Prostate gland (tissue), 2 donors: Measurements from ENCODE around the gene SEZ6.

Source experiments
- CTCF ChIP-seq, 4 experiments: fragments of 200-600 bp in 2 of 4; fragments of 450-650 bp in 2 of 4; sonication (generic) in 2 of 4; IDR thresholded peaks; 1 replicate in 3 of 4; 2 replicates in 1 of 4; pipeline ENCODE4 v1.5.1; 2016 to 2019; ENCODE audit warnings: antibody characterized with exemption in 4 of 4, mild to moderate bottlenecking in 2 of 4, moderate library complexity in 2 of 4
- POLR2A ChIP-seq: fragments of 450-650 bp; IDR thresholded peaks from one replicate; pipeline ENCODE4 v1.6.1; 2016; ENCODE audit warnings: antibody characterized with exemption, mild to moderate bottlenecking

DNA sequence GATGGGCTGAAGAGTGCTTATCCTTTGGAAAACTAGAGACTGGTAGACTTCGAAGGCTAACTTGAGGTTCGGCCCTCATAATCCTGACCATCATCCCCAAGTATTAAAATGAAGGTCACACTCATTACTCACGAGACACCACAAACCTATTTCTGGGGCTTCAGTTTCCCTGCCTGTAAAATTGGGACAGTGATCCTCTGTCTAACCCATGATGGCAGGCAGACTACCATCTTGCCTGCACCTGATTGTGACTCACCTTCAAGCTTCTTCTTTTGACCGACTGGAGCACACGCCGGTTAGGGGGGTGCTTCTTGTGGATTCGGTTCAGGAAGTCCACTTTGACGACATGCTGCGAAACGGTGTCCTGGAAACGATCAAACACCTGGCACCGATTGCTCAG is 88.8 kb downstream of the SEZ6 start:
- TF ChIP-seq POLR2A, result no peak
- no peak for TF ChIP-seq CTCF (IDR thresholded peaks at IDR 0.05)
